GM10847 (cell line): ENCODE results near the gene BPIFB2.

Experiments used
- POLR2A ChIP-seq: IDR thresholded peaks from 2 replicates; pipeline ENCODE4 v1.6.1; 2011; ENCODE audit not compliant: insufficient read length; ENCODE audit errors: extremely low read depth

Gene BPIFB2

GRCh38 chr20:33030076-33030475, 22.6 kb downstream of the BPIFB2 start:
- TF ChIP-seq POLR2A, result no peak

DNA sequence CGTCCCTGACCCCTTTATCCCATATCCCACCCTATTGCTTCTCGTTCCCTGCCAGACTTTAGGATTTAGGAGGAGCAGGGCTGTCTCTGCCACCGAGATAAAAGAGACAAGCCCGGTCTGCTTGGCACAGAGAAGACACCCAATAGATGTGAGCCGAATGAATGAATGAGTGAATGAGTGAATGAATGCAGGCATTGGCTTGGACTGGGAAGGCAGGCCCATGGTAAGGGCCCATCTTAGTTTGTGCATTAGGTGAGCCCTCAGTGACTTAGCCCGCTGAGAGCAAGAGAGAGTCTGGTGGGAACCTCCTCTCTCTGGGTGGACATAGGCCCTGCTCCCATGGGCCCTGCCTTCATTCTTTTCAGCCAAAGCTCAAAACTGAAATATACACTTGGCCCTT, 23.1 kb downstream of the BPIFB2 start:
- TF ChIP-seq POLR2A, result no peak

DNA sequence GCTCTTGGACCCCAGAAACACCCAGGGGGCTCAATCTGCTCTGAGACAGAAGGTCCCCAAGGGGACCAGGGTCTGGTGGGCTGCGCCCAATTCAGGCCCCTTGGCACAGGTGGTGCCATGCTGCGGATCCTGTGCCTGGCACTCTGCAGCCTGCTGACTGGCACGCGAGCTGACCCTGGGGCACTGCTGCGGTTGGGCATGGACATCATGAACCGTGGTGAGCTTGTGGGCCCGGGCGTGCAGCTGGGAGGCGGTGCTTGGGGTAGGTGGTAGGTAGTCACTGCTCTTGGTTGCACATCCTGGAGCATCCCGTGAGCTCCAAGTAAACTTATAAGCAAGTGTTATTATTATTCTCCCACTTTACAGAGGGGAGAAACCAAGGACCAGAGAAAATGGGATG, 24.0 kb downstream of the BPIFB2 start, which contains the start of gene BPIFB6:
BPIFB6 (plus strand) TSS at position 118 of the 400 bp plus-strand sequence; CDS start at position 118, 0 bp downstream.
- TF ChIP-seq POLR2A, result no peak

- no peak for TF ChIP-seq POLR2A
Observed at GRCh38 chr20:33032555-33032954, 25.1 kb downstream of the BPIFB2 start.

GRCh38 chr20:33033381-33033780, 25.9 kb downstream of the BPIFB2 start:
- TF ChIP-seq POLR2A, result no peak

- TF ChIP-seq POLR2A, result no peak
Observed at GRCh38 chr20:33034115-33034514, 26.6 kb downstream of the BPIFB2 start.

DNA sequence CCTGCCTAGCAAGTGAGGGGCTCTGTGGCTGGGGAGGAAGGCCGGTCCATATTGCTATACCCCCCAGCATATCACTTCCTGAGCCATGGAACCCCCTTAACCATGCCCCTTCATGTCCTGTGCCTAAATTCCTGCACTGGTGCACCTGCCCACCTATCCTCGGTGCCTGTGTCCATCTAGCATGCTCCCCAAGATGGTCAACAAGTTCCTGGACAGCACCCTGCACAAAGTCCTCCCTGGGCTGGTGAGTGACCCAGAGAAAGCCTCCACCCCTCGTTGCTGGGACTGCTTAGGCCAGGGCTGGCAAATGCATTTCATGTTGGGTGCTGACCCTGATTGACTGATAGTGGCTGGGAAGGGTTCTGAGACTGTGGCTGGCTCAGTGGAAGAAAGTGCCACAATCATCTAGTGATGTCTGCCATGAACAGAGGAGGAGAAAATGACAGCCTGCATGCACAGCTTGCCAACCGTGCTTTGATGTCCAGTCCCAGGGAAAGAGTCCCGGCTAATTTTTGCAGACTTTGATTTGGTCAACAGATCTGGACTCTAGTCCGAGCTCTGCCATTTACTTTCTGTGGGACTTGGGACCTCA, 27.5 kb downstream of the BPIFB2 start:
- no peak for TF ChIP-seq POLR2A

- no peak for TF ChIP-seq POLR2A
Observed at GRCh38 chr20:33037456-33037855, 30.0 kb downstream of the BPIFB2 start.

DNA sequence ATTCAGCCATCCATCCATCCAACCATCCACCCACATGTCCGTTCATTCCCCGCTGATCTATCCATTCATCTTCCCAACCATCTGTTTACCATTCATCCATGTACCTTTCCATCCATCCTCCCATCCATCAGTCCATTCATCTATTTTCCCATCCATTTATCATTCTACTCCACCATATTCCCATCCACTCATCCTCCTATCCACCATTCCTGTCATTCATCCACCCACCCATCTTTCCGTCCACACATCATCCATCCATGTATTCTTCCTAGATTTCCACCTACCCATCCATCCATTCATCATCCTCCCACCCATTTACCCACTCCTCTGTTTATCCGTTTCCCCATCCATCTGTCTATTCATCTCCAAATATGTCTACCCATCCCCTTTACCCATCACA, 30.7 kb downstream of the BPIFB2 start:
- no peak for TF ChIP-seq POLR2A

DNA sequence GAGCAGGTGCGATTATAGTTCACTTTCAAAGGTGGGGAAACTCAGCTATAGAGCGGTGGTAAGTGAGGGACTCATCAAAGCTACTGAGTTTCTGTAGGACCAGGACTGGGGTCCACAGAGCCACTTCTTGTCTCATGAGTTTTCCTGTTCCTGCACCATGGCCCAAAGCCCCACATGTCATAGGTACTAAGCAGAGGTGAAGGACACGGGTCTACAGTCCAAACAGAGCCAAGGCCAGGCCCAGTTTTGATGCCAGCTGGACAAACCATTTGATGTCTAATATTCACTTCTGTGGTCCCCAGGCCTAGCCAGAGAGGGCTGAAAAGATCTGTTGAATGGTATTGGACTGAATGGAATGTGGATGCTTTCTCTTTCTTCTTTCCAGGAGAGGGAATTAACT, 34.9 kb downstream of the BPIFB2 start:
- no peak for TF ChIP-seq POLR2A

- no peak for TF ChIP-seq POLR2A
Observed at GRCh38 chr20:33042983-33043730, 35.7 kb downstream of the BPIFB2 start.

DNA sequence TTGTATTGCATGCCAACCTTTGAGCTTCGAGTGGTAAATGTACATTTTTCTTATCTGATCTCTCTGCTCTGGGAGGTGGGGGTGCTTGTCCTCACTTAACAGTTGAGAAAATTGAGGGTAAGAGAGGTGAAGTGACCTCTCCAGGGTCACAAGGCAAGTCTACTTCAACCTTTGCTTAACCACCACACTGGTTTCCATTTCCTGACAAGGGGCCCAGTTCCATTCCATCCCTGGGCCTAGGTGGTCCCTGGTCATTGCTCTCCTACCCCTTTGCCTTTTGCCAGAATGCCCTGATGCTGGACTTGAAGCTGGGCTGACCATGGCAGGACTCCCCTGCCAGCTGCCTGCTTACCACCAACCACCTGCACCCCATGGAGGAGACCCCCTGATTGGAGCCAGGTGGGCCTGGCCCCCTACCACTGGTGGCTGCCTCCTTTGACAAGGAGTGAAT, 36.3 kb downstream of the BPIFB2 start:
- TF ChIP-seq POLR2A, result no peak

- TF ChIP-seq POLR2A, result no peak
Observed at GRCh38 chr20:33046412-33046811, 38.9 kb downstream of the BPIFB2 start.

DNA sequence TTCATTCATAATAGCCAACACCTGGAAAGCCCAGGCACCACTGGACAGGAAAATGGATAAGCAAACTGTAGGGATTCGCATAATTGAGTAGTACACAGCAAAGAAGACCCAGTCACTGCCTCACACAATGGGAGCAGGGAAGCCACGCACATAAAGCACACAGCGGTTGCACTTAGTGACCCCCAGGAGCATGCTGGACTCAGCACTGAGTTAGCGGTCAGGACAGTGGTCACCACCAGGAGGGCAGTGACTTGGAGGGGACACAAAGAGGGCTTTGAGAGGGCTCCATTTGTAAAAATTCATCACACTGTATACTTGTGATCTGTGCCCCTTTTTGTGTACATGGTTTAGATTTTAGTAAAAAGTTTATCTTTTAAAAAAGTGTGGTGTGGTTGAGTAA, 43.8 kb downstream of the BPIFB2 start:
- TF ChIP-seq POLR2A, result no peak

DNA sequence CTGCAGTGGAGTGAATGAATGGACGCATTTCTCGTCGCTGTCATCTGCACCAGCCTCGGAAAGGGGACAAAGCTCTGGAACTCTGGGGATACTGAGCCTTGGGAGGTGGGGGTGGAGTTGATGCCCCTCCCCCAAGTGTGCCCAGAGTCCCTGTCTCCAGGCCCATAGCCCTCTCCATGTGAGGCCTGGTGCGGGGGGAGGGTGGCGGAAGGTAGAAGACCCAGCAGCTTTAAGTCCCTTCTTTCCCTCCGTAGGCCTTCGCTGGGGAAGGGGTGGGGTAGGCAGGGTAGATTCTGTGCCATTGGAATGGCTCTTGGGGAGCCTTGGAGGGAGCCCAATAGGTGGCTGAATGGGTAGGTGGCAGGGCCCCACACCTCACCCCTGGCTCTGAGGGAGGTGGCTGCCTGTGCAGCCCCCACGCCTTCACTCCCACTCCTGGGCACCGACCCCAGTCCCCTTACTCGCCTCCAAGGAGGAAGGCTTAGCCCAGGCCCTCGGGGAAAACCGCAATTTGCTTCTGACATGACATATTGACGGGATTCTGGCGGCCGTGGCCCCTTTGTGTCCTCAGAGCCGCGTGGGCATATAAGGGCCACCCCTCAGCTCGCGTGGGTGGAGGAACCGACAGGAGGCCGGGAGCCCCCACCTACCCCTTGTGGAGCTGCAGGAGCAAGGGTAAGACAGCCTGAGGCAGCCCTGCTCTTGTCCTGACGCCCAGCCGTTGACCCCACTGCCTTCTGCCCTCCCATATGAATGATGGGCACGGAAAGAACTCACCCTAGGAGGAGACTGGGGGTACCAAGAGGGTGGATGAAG, 46.0 kb downstream of the BPIFB2 start, which contains the start of gene BPIFB3:
BPIFB3 (plus strand) TSS at position 613 of the 816 bp plus-strand sequence. CDS start 1,533 bp downstream, outside the sequence.
- TF ChIP-seq POLR2A, result no peak

DNA sequence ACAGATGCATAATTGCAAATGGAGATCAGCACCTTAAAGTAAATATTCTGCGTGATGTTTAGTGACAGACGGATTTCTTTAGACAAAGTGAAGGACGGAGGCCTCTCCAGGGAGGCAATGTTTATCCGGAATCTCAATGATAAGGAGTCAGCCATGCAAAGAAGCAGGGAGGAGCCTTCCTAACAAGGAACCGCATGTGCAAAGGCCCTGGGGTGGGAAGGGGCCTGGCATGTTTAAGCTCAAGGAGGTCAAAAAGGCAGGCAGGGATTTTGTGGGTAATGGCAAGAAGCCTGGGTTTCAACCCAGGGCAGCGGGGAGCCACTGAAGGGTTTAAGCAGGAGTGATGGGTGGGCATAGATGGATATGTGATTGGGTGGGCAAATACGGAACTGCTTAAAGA, 46.9 kb downstream of the BPIFB2 start:
- TF ChIP-seq POLR2A, result no peak

DNA sequence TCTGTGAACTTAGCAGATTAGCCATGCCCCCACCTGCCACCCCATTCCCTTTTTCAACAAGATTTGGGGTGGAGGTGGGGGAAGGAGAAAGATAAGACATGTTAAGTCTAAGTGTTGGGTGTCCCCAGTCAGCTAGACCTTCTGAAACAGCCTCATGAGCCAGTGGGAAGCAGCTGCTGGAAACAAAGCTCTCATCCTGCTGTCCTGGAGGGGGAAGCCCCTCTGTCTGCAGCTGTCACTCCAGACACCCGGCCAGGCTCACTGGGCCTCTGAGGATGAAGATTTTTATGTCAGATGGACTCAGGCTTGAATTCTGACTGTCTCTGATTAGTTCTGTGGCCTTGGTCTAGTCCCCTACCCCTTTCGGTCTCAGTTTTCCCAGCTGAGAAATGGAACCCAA, 47.3 kb downstream of the BPIFB2 start:
- TF ChIP-seq POLR2A, result no peak
